ENCODE data around the gene SLC1A7. TPM values are rescaled to one million over a fixed set of nuclear protein-coding genes. Genes with fewer than 3 reads are reported as not detected.

SLC1A7 gene
- total RNA-seq, 1 experiment from 2014 or later: 0.31 TPM

DNA sequence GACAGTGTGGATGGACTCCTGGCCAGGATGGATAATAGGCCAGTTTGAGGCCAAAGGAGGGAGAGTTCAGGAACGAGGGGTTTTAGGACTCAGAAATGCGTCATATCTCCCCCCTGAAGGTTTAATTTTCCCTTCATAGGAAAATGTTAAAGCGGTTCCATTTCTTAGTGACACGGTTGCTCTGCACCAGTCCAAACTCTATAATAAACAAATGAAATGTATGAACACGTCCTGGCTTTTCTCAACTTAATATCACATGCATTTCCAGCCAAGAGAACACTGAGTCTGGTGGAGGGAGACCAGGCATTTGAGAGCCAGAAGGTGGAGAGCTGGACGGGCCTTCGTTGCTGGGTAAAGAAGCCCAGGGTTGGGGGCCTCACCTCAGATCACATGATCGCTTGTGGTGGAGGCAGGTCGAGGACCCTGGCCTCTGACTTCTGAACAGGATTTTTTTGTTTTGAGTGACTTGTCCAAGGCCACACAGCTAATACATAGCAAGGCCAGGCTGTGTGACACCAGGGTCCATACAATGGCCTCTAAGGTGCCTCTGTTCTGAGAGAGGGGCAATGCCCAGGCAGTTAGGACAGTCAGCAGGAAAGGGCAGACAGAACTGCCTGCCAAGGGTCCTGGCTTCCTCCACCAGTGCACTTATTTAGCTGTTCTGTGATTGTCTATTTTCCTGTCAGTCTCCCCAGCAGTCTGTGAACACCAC, 11.4 kb downstream of the SLC1A7 start:
- CTCF ChIA-PET: no interaction called here
- ATAC-seq (no peak), DNase-seq (ENCODE audit: low read depth, low spot score) (no peak)
- intact Hi-C loops (cut with micrococcal nuclease; ENCODE audit: unreplicated experiment) (no loop called here), in situ Hi-C loops (cut with HindIII; ENCODE audit: low pct_unique_long_range_greater_than_20kb, low sequenced_read_pairs) (no loop called here)
- Histone ChIP-seq H3K4me1 (ENCODE audit: control insufficient read depth, insufficient read depth, low read length) (peaks cover 8% of the 10 kb centered on the region; the same call in 1 of the 2 replicates), H3K27me3 (ENCODE audit: control insufficient read depth, insufficient read depth, low read length) (no peaks in the 10 kb centered on the region), H3K4me3 (ENCODE audit: low read depth in 2 of 2, low read length in 2 of 2) (no peak overlapping the region), H3K36me3 (ENCODE audit: control insufficient read depth, insufficient read depth, low read length) (no peaks in the 10 kb centered on the region), H3K9me3 (ENCODE audit: control insufficient read depth, insufficient read depth, low read depth, low read length) (no peaks in the 10 kb centered on the region), H3K27ac (ENCODE audit: low read length) (no peak overlapping the region)
- BruUV-seq (replicated peaks): no TSS peak
- POLR2A ChIA-PET: no interaction called here
- TF ChIP-seq SIN3A (IDR thresholded peaks at IDR 0.05; ENCODE audit: borderline replicate concordance, insufficient read depth, low read depth, low read length) (no peak), POLR2AphosphoS5 (IDR thresholded peaks at IDR 0.05; ENCODE audit: low read depth, low read length) (no peak), TCF7L2 (IDR thresholded peaks at IDR 0.05; ENCODE audit: low read depth, low read length) (no peak), CTCF (IDR thresholded peaks at IDR 0.05) (no peak)
- TF ChIP-seq, protein P1, sequence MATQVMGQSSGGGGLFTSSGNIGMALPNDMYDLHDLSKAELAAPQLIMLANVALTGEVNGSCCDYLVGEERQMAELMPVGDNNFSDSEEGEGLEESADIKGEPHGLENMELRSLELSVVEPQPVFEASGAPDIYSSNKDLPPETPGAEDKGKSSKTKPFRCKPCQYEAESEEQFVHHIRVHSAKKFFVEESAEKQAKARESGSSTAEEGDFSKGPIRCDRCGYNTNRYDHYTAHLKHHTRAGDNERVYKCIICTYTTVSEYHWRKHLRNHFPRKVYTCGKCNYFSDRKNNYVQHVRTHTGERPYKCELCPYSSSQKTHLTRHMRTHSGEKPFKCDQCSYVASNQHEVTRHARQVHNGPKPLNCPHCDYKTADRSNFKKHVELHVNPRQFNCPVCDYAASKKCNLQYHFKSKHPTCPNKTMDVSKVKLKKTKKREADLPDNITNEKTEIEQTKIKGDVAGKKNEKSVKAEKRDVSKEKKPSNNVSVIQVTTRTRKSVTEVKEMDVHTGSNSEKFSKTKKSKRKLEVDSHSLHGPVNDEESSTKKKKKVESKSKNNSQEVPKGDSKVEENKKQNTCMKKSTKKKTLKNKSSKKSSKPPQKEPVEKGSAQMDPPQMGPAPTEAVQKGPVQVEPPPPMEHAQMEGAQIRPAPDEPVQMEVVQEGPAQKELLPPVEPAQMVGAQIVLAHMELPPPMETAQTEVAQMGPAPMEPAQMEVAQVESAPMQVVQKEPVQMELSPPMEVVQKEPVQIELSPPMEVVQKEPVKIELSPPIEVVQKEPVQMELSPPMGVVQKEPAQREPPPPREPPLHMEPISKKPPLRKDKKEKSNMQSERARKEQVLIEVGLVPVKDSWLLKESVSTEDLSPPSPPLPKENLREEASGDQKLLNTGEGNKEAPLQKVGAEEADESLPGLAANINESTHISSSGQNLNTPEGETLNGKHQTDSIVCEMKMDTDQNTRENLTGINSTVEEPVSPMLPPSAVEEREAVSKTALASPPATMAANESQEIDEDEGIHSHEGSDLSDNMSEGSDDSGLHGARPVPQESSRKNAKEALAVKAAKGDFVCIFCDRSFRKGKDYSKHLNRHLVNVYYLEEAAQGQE (IDR thresholded peaks at IDR 0.05; ENCODE audit: insufficient read depth in 1 of 2, low read depth in 2 of 2, low read length in 1 of 2): no peak

GRCh38 chr1:53130598-53130877, 11.9 kb downstream of the SLC1A7 start:
- Histone ChIP-seq H3K27me3 (ENCODE audit: control insufficient read depth, insufficient read depth, low read length) (no peaks in the 10 kb centered on the region), H3K4me1 (ENCODE audit: control insufficient read depth, insufficient read depth, low read length) (peaks cover 5% of the 10 kb centered on the region; the same call in 1 of the 2 replicates), H3K27ac (ENCODE audit: low read length) (no peak overlapping the region), H3K9me3 (ENCODE audit: control insufficient read depth, insufficient read depth, low read depth, low read length) (no peaks in the 10 kb centered on the region), H3K4me3 (ENCODE audit: low read depth in 2 of 2, low read length in 2 of 2) (no peak overlapping the region), H3K36me3 (ENCODE audit: control insufficient read depth, insufficient read depth, low read length) (no peaks in the 10 kb centered on the region)
- POLR2A ChIA-PET: no interaction called here
- CTCF ChIA-PET: no interaction called here
- no TSS peak for BruUV-seq (replicated peaks)
- intact Hi-C loops (cut with micrococcal nuclease; ENCODE audit: unreplicated experiment) (no loop called here), in situ Hi-C loops (cut with HindIII; ENCODE audit: low pct_unique_long_range_greater_than_20kb, low sequenced_read_pairs) (no loop called here)
- no peak for ATAC-seq
- TF ChIP-seq SIN3A (IDR thresholded peaks at IDR 0.05; ENCODE audit: borderline replicate concordance, insufficient read depth, low read depth, low read length): no peak
- TF ChIP-seq, protein P1 (IDR thresholded peaks at IDR 0.05; ENCODE audit: insufficient read depth in 1 of 2, low read depth in 2 of 2, low read length in 1 of 2): no peak
- TF ChIP-seq TCF7L2 (IDR thresholded peaks at IDR 0.05; ENCODE audit: low read depth, low read length): no peak
- TF ChIP-seq CTCF (IDR thresholded peaks at IDR 0.05): no peak
- no peak for TF ChIP-seq POLR2AphosphoS5 (IDR thresholded peaks at IDR 0.05; ENCODE audit: low read depth, low read length)
- no peak for DNase-seq (ENCODE audit: low read depth, low spot score)
